GM21576 (cell line): ENCODE measurements around the gene SULT2B1.

Experiments
- ATAC-seq: cut with Tn5 transposase; IDR thresholded peaks from one replicate; pipeline ENCODE4 v1.9.1; 2021; ENCODE audit warnings: mild to moderate bottlenecking, moderate library complexity; ENCODE audit not compliant: unreplicated experiment

Gene SULT2B1

GRCh38 chr19:48598996-48599700, 47.2 kb downstream of the SULT2B1 start:
- no peak for ATAC-seq

- ATAC-seq, result no peak
These were observed 48.9 kb downstream of the SULT2B1 start for GRCh38 chr19:48600679-48601417.

GRCh38 chr19:48603001-48603400, 51.0 kb downstream of the SULT2B1 start:
- ATAC-seq, result no peak

- ATAC-seq, result no peak
These were observed 51.5 kb downstream of the SULT2B1 start for GRCh38 chr19:48603449-48603848.

- no peak for ATAC-seq
These were observed 51.9 kb downstream of the SULT2B1 start for GRCh38 chr19:48603850-48604249.

GRCh38 chr19:48606463-48607358, 54.7 kb downstream of the SULT2B1 start, which contains the start of gene SPACA4:
TSS of gene SPACA4 (plus strand) at chr19:48606742. CDS start at chr19:48606979, 237 bp downstream.
- ATAC-seq, result no peak

- no peak for ATAC-seq
These were observed 55.4 kb downstream of the SULT2B1 start for GRCh38 chr19:48607359-48607755.

GRCh38 chr19:48608798-48609263, 56.9 kb downstream of the SULT2B1 start:
- ATAC-seq, result no peak

- no peak for ATAC-seq
These were observed 57.7 kb downstream of the SULT2B1 start for GRCh38 chr19:48609571-48610108.

- ATAC-seq, result no peak
These were observed 59.9 kb downstream of the SULT2B1 start for GRCh38 chr19:48611872-48612271.

- no peak for ATAC-seq
These were observed 61.3 kb downstream of the SULT2B1 start for GRCh38 chr19:48613024-48613851.

GRCh38 chr19:48613852-48614435, 62.0 kb downstream of the SULT2B1 start:
- ATAC-seq, result no peak

- ATAC-seq, result no peak
These were observed 62.7 kb downstream of the SULT2B1 start, which contains the start of gene FAM83E for GRCh38 chr19:48614436-48615230. TSS of gene FAM83E (minus strand) at chr19:48615076. CDS start at chr19:48613372, 1,704 bp downstream.

GRCh38 chr19:48615231-48616040, 63.5 kb downstream of the SULT2B1 start:
- no peak for ATAC-seq

- ATAC-seq, result no peak
These were observed 64.1 kb downstream of the SULT2B1 start for GRCh38 chr19:48616041-48616436.

- no peak for ATAC-seq
These were observed 64.6 kb downstream of the SULT2B1 start for GRCh38 chr19:48616491-48617056.

- ATAC-seq, result no peak
These were observed 65.4 kb downstream of the SULT2B1 start for GRCh38 chr19:48617146-48617937.
